ENCODE measurements around the gene ATP1A3.

The ATP1A3 gene

GRCh38 chr19:42010245-42011126 is 16.5 kb upstream of the ATP1A3 start:
- ATAC-seq (ENCODE audit: low read depth) (no peak), DNase-seq (ENCODE audit: low spot score) (no peak)
- TF ChIP-seq CTCF (IDR thresholded peaks at IDR 0.05; ENCODE audit: poor library complexity, severe bottlenecking), result no peak
- Histone ChIP-seq H3K36me3 (ENCODE audit: low read depth) (no peaks in the 10 kb centered on the region), H3K4me1 (ENCODE audit: insufficient read depth, poor library complexity, severe bottlenecking) (no peaks in the 10 kb centered on the region), H3K4me3 (ENCODE audit: severe bottlenecking) (no peak overlapping the region), H3K9me3 (ENCODE audit: severe bottlenecking) (no peaks in the 10 kb centered on the region), H3K27me3 (ENCODE audit: insufficient read depth, poor library complexity, severe bottlenecking) (no peaks in the 10 kb centered on the region), H3K27ac (ENCODE audit: poor library complexity, severe bottlenecking) (no peak overlapping the region)

GRCh38 chr19:42006569-42006968 is 12.5 kb upstream of the ATP1A3 start:
- peaks cover 4% of the 10 kb centered on the region for H3K27me3 ChIP-seq (ENCODE audit: insufficient read depth, poor library complexity, severe bottlenecking)
- ATAC-seq (ENCODE audit: low read depth), result no peak
- no peak for TF ChIP-seq CTCF (IDR thresholded peaks at IDR 0.05; ENCODE audit: poor library complexity, severe bottlenecking)

GRCh38 chr19:42005504-42005903 is 11.5 kb upstream of the ATP1A3 start:
- H3K4me3 ChIP-seq (ENCODE audit: severe bottlenecking), result no peak overlapping the region

More at GRCh38 chr19:42006569-42006968, 12.5 kb upstream of the ATP1A3 start:
- H3K27ac ChIP-seq (ENCODE audit: poor library complexity, severe bottlenecking), result no peak overlapping the region
- H3K36me3 ChIP-seq (ENCODE audit: low read depth), result no peaks in the 10 kb centered on the region
- H3K9me3 ChIP-seq (ENCODE audit: severe bottlenecking), result no peaks in the 10 kb centered on the region
- no peak overlapping the region for H3K4me3 ChIP-seq (ENCODE audit: severe bottlenecking)
- no peak for DNase-seq (ENCODE audit: low spot score)
- H3K4me1 ChIP-seq (ENCODE audit: insufficient read depth, poor library complexity, severe bottlenecking), result no peaks in the 10 kb centered on the region

GRCh38 chr19:42003506-42004294 is 9.7 kb upstream of the ATP1A3 start:
- H3K27ac ChIP-seq (ENCODE audit: poor library complexity, severe bottlenecking), result no peak overlapping the region
- H3K4me3 ChIP-seq (ENCODE audit: severe bottlenecking), result no peak overlapping the region
- H3K27me3 ChIP-seq (ENCODE audit: insufficient read depth, poor library complexity, severe bottlenecking), result peaks cover 30% of the 10 kb centered on the region
- no peaks in the 10 kb centered on the region for H3K4me1 ChIP-seq (ENCODE audit: insufficient read depth, poor library complexity, severe bottlenecking)
- DNase-seq (ENCODE audit: low spot score) (no peak), ATAC-seq (ENCODE audit: low read depth) (no peak)
- TF ChIP-seq CTCF (IDR thresholded peaks at IDR 0.05; ENCODE audit: poor library complexity, severe bottlenecking), result no peak
- no peaks in the 10 kb centered on the region for H3K9me3 ChIP-seq (ENCODE audit: severe bottlenecking)
- no peaks in the 10 kb centered on the region for H3K36me3 ChIP-seq (ENCODE audit: low read depth)

More at GRCh38 chr19:42005504-42005903, 11.5 kb upstream of the ATP1A3 start:
- no peaks in the 10 kb centered on the region for H3K9me3 ChIP-seq (ENCODE audit: severe bottlenecking)
- DNase-seq (ENCODE audit: low spot score) (no peak), ATAC-seq (ENCODE audit: low read depth) (no peak)
- no peak for TF ChIP-seq CTCF (IDR thresholded peaks at IDR 0.05; ENCODE audit: poor library complexity, severe bottlenecking)
- no peaks in the 10 kb centered on the region for H3K4me1 ChIP-seq (ENCODE audit: insufficient read depth, poor library complexity, severe bottlenecking)
- no peak overlapping the region for H3K27ac ChIP-seq (ENCODE audit: poor library complexity, severe bottlenecking)
- H3K36me3 ChIP-seq (ENCODE audit: low read depth), result no peaks in the 10 kb centered on the region
- H3K27me3 ChIP-seq (ENCODE audit: insufficient read depth, poor library complexity, severe bottlenecking), result peaks cover 15% of the 10 kb centered on the region
